GM08714 (cell line): ENCODE data around the gene RGS8.
"Not testable (repeated sequence)": the region's sequence is repeated elsewhere in the genome, so short reads cannot be mapped to it uniquely, and the experiment has no call there.

Experiments used
- H3K4me3 ChIP-seq: fragments of 200-500 bp; sonication (Bioruptor generic); 2 replicates; pipeline ENCODE4 v1.5.1; 2014; ENCODE audit warnings: mild to moderate bottlenecking, low read length, inconsistent platforms
- ZNF274 ChIP-seq: IDR thresholded peaks from 2 replicates; pipeline ENCODE4 v1.6.1; 2012; ENCODE audit warnings: mild to moderate bottlenecking, low read depth, low read length

RGS8 gene

GRCh38 chr1:182713939-182714338, 29.6 kb upstream of the RGS8 start:
- H3K4me3 ChIP-seq: no peak overlapping the region
- no peak for TF ChIP-seq ZNF274

DNA sequence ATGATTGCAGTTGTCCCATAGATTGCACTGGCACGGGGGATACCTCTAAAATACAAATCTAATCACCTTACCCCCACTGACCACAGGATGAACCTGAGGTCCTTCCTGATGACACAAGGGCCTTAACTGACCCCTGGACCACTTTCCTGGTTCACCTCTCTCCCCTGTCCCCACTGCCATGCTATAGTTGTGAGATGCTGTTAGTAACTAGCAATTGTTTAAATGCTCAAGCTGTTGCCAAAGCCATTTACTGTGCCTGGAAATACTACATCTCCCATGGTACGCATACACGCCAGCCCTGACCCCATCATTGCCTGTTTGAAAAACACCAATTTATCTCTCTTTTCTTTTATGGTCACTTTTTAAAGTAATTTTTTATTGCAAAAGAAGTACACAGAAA, 29.1 kb upstream of the RGS8 start:
- no peak for TF ChIP-seq ZNF274
- H3K4me3 ChIP-seq: no peak overlapping the region

DNA sequence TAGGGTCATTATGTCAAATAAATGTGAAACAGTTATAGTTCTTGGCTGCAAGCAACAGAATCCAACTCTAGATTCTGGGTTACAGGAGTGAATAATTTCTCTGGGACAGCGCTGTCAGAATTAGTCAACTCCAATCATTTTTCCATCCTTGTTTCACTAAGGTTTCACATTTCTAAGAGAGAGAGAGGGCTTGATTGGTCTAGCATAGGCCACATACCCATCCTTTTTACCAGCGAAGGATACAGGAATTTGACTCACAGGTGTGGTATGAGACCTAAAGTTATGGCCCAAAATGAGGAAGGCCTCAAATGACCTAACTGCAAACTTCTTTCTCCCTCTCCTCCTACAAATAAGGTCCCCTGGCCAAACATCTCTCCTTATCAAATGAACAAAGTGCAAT, 25.5 kb upstream of the RGS8 start:
- no peak overlapping the region for H3K4me3 ChIP-seq
- TF ChIP-seq ZNF274: no peak

- H3K4me3 ChIP-seq: no peak overlapping the region
Measured at GRCh38 chr1:182709225-182709764, 24.9 kb upstream of the RGS8 start.

GRCh38 chr1:182707122-182707521, 22.7 kb upstream of the RGS8 start:
- TF ChIP-seq ZNF274: no peak

More at GRCh38 chr1:182709225-182709764, 24.9 kb upstream of the RGS8 start:
- no peak for TF ChIP-seq ZNF274

GRCh38 chr1:182704677-182705076, 20.3 kb upstream of the RGS8 start:
- H3K4me3 ChIP-seq: no peak overlapping the region
- TF ChIP-seq ZNF274: no peak

More at GRCh38 chr1:182707122-182707521, 22.7 kb upstream of the RGS8 start:
- no peak overlapping the region for H3K4me3 ChIP-seq

DNA sequence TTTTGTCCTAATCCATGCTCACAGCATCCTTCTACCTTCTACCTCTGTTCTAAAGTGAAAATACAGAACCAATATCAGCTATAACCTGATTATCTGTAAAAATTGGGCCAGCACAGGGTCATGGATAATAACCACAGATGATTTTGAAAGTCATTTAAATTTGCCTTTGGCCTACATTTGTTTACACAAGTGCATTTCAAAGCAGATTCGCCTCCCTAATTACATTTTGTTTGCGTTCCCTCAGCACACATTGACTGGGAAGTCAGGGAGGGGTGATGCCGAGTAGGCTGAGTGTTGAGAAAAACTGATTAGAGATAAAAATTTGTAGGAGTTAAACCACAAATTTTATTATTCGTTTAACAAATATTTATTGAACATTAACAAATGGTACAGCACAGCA, 19.2 kb upstream of the RGS8 start:
- no peak overlapping the region for H3K4me3 ChIP-seq
- TF ChIP-seq ZNF274: no peak

DNA sequence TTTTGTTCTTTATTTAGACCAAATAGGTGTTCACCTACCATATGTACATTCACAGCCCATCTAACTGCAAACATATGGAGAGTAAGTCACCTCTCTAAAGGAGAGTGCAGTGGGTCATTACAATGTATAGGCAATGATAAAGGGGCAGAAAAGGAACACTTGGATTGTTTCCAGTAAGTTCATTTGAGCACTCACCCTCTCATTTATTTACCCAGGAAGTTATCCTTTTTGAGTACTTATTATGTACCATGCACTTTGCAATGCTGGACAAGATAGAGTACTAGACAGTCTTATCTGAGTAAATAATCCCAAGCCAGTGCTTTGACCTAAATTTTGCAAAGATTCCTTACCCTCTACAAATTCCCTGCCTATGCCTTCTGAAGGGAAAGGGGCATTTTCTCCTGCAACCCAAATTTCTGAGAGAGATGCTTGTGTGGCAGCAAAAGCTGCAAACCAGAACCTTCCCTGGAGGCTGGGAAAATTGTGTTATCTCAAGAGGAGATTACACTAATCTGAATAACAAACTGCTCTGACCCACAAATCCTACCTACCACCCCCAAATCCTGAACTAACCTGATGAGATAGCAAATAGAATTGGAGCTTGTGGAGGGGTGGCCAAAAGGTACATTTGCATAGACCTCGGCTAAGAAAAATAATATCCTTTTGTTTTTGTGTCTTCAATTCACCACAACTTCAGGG, 18.6 kb upstream of the RGS8 start:
- no peak for TF ChIP-seq ZNF274
- no peak overlapping the region for H3K4me3 ChIP-seq

GRCh38 chr1:182700351-182700709, 15.9 kb upstream of the RGS8 start:
- H3K4me3 ChIP-seq: no peak overlapping the region
- TF ChIP-seq ZNF274: no peak

GRCh38 chr1:182699393-182700350, 15.3 kb upstream of the RGS8 start:
- H3K4me3 ChIP-seq: no peak overlapping the region
- no peak for TF ChIP-seq ZNF274

DNA sequence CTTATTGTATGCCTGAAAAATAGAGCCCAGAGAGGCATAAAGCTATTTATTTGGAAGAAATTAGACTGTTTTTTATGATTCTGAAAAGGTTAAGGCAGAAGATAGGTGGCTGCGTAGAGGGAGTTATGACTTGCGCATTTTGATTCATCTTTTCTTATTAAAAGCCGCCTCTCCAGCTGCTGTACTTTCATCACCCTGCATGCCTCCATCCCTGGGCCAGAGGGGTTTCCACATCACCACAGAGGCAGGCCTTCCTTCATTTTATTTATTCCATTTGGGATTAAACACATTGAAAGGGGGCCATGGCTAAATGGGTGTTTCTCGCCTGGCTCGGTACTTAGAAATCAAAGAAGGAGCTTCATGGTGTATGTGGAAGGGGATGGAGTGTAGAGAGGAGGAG, 14.6 kb upstream of the RGS8 start:
- no peak for TF ChIP-seq ZNF274
- H3K4me3 ChIP-seq: no peak overlapping the region

- not testable (repeated sequence) for H3K4me3 ChIP-seq
Measured at GRCh38 chr1:182693139-182693538, 8.8 kb upstream of the RGS8 start.

DNA sequence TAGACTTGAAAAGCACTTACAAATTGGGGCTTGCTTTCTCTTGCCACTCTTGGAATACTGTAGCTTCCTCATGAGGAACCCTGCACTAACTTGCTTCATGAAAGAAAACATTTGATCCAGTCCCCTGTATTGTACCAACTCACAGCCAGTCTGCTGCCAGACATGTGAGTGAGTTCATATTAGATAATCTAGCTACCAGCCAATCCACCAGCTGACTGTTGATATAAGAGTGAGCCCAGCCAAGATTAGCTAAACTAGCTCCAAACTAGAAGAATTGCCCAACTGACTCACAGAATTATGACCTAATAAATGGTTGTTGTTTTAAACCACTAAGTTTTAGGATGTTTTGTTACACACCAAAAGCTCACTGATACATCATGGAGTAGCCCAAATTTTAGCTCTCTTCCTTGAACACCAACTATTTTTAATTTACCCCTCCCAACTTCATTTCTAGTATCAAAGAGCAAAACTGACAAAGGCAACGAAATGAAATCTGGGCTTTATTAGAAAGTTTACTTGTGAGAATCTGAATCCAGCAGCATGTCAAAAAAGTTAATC, 6.6 kb upstream of the RGS8 start:
- TF ChIP-seq ZNF274: no peak
- H3K4me3 ChIP-seq: no peak overlapping the region

DNA sequence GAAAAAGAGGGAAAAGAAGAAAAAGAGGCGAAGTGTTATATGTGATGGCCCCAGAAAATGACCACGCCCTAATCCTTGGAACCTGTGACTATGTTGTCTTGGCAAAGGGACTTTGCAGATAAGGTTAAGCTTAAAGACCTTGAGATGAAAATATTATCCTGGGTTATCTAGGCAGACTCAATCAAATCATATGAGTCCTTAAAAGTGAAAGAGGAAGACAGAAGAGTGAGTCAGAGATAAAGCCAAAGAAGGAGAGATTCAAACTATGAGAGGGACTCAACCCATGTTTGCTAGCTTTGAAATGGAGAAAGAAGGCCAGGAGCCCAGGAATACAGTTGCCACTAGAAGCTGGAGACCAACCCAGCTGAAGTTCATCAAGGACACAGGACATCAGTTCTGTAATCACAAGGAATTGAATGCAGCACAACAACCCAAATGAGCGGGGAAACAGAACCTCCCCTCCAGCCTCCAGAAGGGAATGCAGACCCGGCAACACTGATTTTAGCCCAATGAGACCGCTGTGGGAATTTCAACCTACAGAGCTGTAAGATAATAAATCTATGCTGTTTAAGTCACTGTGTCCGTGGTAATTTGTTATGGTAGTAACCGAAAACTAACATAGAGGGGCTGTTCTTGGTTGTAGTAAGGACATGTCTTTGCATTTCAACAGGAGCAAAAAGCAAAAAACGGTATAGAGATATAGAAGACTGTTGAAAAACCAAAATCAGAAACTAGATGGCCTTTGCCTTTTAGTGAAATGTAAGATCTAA, 4.2 kb upstream of the RGS8 start:
- no peak for TF ChIP-seq ZNF274
- no peak overlapping the region for H3K4me3 ChIP-seq
